Upper lobe of left lung (tissue), 4 donors: Measurements from ENCODE around the gene CD300LB.

Experiments
- CTCF ChIP-seq, 6 experiments: fragments of 450-650 bp in 4 of 6; fragments of 200-600 bp in 2 of 6; sonication (generic) in 2 of 6; IDR thresholded peaks; one replicate each; pipeline ENCODE4 v1.5.1; 2016 to 2019; ENCODE audit warnings: antibody characterized with exemption in 6 of 6
- EP300 ChIP-seq, 4 donors: sonication (generic); formaldehyde crosslinking; IDR thresholded peaks; one replicate each; pipeline ENCODE4 v1.5.1; 2017; ENCODE audit warnings: antibody characterized with exemption in 4 of 4, control low read depth in 2 of 4
- POLR2AphosphoS5 ChIP-seq, 2 donors: sonication (generic); formaldehyde crosslinking; IDR thresholded peaks; one replicate each; pipeline ENCODE4 v1.5.1; 2017; ENCODE audit warnings: antibody characterized with exemption in 2 of 2

- TF ChIP-seq EP300 (IDR thresholded peaks at IDR 0.05) (no peak), POLR2AphosphoS5 (IDR thresholded peaks at IDR 0.05) (no peak), CTCF (IDR thresholded peaks at IDR 0.05) (no peak)
These were observed 19.2 kb downstream of the CD300LB start for GRCh38 chr17:74512036-74512435.
